Sigmoid colon (tissue), 4 donors: ENCODE results near the gene UTP3.

Experiments
- POLR2AphosphoS5 ChIP-seq, 4 donors: sonication (generic); formaldehyde crosslinking; IDR thresholded peaks; one replicate each; pipeline ENCODE4 v1.6.1; 2017; ENCODE audit warnings: antibody characterized with exemption in 4 of 4
- TF ChIP-seq, protein P1 (sequence below), 4 experiments: fragments of 450-650 bp in 3 of 4; fragments of 200-600 bp in 1 of 4; IDR thresholded peaks; one replicate each; pipeline ENCODE4 v1.5.1; 2016 to 2019; ENCODE audit warnings: antibody characterized with exemption in 4 of 4, mild to moderate bottlenecking in 3 of 4, moderate library complexity in 2 of 4

DNA sequence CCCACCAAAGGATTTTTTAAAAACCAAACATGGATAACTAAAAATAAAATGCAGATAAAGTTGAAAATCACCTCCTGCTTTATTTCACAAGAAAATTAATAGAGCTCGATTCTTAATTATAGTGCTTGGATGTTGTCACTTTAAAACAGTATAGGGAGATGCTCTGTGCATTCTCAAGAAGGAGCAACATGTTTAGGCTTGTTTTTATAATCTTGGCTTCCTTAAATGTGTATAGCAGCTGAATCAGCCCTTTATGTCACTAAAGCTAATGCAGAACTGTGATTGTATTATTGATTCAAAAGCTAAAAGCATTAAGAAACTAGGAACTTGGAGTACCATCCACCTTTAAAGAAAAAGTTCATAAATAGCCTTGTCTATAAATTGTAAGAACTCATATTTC lies 12.9 kb downstream of the UTP3 start:
- no peak for TF ChIP-seq POLR2AphosphoS5 (IDR thresholded peaks at IDR 0.05)
- TF ChIP-seq, protein P1, sequence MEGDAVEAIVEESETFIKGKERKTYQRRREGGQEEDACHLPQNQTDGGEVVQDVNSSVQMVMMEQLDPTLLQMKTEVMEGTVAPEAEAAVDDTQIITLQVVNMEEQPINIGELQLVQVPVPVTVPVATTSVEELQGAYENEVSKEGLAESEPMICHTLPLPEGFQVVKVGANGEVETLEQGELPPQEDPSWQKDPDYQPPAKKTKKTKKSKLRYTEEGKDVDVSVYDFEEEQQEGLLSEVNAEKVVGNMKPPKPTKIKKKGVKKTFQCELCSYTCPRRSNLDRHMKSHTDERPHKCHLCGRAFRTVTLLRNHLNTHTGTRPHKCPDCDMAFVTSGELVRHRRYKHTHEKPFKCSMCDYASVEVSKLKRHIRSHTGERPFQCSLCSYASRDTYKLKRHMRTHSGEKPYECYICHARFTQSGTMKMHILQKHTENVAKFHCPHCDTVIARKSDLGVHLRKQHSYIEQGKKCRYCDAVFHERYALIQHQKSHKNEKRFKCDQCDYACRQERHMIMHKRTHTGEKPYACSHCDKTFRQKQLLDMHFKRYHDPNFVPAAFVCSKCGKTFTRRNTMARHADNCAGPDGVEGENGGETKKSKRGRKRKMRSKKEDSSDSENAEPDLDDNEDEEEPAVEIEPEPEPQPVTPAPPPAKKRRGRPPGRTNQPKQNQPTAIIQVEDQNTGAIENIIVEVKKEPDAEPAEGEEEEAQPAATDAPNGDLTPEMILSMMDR (IDR thresholded peaks at IDR 0.05), result no peak
